Fibroblast of skin of scalp (primary cell): Measurements from ENCODE around the gene SETD5. TPM values are rescaled to one million over a fixed set of nuclear protein-coding genes. Genes with fewer than 3 reads are reported as not detected.

Experiments used
- DNase-seq: peaks from one replicate; pipeline ENCODE4 v3.0.0-alpha.2; 2013
- polyA plus RNA-seq, 2 experiments: library from polyadenylated mRNA; unstranded; fragments of 120-200 nt; gene quantifications; one replicate each; pipeline ENCODE4 v1.2.1, GENCODE V29; 2013; ENCODE audit not compliant: insufficient read length in 2 of 2

Gene SETD5, protein sequence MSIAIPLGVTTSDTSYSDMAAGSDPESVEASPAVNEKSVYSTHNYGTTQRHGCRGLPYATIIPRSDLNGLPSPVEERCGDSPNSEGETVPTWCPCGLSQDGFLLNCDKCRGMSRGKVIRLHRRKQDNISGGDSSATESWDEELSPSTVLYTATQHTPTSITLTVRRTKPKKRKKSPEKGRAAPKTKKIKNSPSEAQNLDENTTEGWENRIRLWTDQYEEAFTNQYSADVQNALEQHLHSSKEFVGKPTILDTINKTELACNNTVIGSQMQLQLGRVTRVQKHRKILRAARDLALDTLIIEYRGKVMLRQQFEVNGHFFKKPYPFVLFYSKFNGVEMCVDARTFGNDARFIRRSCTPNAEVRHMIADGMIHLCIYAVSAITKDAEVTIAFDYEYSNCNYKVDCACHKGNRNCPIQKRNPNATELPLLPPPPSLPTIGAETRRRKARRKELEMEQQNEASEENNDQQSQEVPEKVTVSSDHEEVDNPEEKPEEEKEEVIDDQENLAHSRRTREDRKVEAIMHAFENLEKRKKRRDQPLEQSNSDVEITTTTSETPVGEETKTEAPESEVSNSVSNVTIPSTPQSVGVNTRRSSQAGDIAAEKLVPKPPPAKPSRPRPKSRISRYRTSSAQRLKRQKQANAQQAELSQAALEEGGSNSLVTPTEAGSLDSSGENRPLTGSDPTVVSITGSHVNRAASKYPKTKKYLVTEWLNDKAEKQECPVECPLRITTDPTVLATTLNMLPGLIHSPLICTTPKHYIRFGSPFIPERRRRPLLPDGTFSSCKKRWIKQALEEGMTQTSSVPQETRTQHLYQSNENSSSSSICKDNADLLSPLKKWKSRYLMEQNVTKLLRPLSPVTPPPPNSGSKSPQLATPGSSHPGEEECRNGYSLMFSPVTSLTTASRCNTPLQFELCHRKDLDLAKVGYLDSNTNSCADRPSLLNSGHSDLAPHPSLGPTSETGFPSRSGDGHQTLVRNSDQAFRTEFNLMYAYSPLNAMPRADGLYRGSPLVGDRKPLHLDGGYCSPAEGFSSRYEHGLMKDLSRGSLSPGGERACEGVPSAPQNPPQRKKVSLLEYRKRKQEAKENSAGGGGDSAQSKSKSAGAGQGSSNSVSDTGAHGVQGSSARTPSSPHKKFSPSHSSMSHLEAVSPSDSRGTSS (N-terminal part only)
- 93.1 TPM for polyA plus RNA-seq (2013, experiment 1 of 2; ENCODE audit: insufficient read length)
- polyA plus RNA-seq (2013, experiment 2 of 2; ENCODE audit: insufficient read length), result 91.7 TPM

DNA sequence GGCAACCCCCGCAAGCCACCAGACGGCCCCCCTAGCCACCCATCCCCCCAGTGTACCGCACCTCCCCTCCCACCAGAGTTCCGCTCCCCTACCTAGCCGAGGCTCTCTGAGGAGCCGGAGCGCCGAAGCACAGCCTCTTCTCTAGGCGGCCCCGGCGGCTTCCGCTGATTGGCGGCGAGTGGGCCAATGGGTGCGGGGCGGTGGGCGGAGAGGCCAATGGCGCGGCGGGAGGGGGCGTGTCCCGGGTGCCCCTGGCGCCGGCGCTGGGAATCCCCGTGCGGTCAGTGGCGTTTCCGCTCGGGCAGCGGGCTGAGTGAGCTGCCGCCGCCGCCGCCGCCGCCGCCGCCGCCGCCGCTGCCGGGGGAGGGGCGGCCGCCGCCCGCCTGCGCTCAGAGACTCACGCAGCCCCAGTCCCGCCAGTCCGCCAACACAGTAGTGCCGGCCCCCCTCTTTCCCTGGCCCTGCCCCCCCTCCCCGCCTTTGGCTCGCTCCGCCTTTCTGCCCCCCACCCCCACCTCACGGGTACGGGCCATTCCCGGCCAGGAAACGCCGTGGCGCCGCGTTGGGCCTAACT lies at the start of gene SETD5:
Gene SETD5, plus strand, starts transcription at position 284 of the 574 bp plus-strand sequence. CDS start 31,324 bp downstream, outside the sequence.
- peak; percentile 99 for DNase-seq

DNA sequence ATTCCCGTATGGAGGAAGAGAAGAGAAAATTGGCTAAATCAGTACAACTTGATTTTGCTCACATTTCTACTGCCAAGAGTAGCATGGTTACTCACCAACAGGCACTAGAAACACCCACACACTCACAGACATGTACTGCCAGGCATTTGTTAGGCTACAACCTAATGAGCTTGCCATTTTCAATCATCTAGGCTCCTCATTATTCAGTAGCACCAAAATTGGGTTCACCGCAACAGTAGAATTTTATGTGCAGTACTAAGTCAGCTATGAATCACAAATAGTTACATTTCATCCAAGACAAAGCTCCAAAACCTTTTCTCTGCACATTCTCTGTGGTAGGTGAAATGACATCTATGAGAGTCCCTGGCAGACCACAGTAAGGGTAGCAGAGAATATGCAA lies 49.5 kb upstream of the SETD5 start:
- DNase-seq, result peak; percentile 20

DNA sequence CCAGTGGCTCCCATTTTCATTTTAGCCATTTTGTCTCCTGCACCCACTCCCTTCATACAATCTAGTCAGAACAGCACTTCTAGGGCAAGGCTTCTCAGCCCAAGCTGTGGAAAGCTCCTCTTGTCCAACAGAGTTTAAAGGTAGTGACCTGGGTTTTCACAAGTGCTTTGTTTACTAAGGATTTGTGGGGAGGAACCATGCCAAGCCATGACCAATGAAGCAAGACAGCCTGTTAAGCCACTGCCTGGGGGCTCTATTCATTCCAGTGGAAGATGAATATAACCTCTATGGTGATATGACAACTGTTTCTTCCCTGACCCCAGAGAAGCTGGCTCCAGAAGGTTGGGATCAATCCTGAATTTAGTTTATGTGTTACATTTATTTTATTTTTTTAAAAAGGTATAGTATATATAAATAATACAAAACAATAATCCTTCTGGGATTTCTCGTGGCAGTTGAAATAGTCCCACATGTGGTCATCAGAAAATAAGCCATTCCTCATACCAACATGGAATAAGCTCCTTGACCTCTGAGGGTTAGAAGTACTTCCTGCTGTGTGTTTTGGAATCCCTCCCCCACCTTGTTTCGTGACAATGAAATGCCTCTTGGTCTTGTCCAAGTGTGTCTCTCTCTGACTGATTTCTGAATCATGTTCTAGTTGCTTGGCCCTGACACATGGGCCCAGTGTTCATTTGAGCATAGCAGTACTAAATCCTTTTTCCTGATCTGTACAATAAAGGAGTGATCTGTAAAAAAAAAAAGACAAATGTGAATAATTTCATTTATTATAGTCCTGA lies 47.9 kb upstream of the SETD5 start:
- DNase-seq, result peak; percentile 82

DNA sequence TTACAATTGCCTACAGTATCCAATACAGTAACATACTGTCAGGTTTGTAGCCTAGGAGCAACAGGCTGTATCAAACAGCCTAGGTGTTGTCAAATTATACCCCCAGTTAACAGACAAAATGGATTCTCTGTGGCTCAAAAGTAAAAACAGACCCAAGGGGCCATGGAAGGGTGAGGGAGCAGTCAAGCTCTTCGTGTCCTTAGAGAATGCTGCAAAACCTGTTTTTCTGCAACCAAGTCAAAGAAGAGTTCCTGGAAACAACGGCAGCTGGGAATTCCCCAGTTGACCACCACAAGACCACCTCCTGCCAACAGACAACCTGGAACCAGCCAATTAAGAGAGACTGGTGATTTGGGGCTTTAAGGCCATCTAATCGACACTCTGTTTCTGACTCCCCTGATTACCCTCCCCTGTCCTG lies 45.7 kb upstream of the SETD5 start:
- DNase-seq, result no peak

DNA sequence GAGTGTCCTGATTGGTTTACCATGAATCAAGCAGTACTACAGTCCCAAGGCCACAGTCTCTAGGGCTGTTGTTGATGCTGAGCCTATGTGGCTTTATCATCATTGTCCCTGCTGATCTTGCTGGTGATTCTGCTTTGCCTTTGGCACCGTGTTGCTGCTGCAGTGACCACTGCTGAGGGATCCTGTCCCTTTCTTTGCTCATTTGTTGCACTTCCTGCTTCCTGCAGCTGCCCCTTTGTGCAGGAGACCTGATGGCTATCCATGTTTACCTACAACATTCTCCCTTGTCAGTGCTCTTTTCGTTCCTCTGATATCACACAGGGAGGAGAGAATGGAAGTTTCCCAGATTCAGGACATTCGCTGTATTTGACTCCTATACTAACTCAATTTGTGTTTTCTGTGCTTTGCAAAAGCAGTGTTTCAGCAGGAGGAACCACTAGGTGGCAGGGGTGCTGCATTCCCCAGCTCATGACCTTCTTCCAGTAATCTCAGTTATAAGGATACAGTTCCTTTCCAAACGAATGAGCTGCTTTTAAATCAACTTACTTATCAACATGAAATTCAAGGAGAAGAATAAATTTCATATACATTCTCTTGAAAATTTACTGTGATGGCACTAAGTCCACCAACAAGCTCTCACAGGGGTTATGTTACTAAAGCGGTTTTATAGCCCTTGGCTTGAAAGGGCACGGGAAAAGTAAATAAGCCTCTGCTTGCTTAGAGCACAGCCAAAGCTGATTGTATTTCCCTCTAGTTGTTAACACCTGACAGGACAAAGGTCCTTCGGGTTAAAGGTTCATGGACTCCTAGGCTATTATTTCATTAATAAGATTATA lies 44.3 kb upstream of the SETD5 start:
- DNase-seq, result peak; percentile 63

DNA sequence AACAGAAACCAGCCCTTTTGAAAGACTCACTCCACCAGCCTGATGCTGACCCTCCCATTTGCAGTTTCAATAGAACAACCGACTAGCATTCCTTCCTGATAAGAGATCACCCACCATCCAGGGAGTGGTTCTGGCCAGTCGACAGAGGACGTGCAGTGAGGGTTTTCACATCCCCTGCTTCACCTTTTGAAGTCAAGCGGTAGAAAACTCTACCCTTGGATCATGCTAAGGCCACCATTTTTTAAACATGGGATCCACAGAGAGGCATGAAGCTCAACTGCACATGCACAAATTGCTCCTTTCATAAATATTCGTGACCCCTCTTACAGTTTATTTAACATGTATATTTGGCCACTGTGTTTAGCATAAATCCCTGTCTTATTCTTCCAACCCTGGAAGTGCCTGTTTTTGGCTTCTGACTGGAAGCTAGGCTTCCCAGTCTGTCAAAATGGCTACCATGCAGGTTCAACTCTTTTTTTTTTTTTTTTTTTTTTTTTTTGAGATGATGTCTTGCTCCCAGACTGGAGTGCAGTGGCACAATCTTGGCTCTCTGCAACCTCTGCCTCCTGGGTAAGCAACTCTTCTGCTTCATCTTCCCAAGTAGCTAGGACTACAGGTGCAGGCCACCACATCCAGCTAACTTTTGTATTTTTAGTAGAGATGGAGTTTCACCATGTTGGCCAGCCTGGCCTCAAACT lies 35.6 kb upstream of the SETD5 start:
- DNase-seq, result no peak

DNA sequence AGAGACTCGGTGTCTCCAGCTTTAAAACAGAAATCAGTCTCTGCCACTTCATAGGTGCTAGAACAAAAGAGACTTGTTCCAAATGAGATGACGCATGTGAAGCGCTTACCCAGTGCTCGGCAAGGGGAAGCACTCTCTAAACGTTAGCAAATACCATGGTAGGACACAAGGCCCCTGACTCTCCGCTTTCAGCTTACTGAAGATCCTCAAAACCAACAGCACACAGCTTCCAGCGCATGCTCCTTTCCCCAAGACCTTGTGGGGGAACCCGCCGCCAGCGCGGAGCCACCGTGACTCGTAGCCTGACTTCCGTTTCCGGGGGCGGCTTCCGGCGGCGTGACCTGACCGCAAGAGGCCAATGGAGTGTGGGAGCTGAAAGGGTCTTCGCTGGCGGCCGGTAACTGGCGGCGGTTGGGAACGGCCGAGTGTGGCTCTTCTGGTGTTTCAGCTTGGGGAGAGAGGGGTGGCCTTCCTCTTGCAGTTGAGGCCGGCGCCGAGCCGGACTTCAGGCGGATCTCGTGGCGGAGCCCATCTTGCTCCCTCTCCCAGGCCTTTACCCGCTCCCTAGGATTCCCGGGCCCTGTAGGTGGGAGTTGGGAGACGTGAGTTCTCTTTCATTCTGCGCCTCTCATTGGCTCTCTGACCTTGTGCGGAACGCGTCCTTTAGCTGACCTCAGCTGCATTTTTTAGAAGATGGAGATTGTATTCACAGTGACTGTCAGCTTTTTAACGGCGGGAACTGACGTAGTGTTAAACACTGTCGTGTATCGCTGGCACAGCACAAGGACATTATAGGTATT lies 34.5 kb upstream of the SETD5 start, which contains the start of gene THUMPD3:
Gene THUMPD3, plus strand, starts transcription at position 324 of the 800 bp plus-strand sequence. CDS start 2,015 bp downstream, outside the sequence.
- peak; percentile 91 for DNase-seq

DNA sequence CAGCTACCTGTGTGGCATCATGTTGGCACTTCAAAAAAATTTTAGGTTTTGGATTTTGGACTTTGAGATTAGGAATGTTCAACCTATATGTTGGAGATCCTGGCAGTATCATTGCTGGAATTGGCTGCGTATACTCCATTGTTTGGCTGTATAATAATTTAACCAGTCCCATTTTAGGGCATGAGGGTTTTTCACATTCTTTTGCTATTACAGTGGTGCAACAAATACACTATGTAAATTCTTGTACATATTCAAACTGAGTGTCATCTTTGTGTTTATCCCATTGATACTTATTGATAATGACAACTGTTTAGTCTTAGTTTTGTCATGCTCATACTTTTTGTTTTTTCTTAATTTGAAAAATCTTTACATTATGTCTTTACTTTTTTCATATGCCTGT lies 27.9 kb upstream of the SETD5 start:
- no peak for DNase-seq

DNA sequence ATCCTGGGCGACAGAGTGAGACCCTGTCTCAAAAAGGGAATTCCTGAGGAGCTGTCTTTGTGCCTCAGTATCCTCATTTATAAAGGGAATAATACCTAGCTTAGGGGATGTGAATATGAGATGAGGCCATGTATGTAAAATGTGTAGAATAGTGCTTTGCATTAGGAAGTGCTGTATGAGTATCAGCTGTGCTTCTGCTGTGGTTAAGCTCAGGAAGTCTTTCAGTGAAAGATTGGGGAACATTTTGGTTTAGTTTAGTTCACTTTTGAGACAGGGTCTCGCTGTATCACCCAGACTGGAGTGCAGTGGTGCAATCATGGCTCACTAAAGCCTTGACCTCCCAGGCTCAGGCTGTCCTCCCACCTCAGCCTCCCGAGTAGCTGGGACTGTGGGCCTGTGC lies 23.9 kb upstream of the SETD5 start:
- DNase-seq, result no peak

DNA sequence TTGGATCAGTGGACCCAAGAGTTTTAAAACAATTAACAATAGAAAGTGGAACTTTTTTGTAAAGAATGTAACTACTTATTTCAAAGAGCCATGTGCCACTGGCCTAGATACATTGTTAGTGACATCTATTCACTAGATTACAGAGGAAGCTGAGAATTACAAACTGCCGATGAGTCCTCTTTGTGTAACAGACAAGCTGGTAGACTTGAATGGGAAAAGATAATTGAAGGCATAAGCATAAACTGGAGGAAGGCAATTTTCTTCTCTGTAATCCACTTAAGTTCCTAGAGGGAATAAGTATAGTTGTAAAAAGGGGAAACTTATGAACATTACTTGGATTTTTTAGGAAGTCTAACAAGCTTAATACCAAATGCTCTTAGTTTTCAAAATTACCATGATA lies 19.4 kb upstream of the SETD5 start:
- no peak for DNase-seq

DNA sequence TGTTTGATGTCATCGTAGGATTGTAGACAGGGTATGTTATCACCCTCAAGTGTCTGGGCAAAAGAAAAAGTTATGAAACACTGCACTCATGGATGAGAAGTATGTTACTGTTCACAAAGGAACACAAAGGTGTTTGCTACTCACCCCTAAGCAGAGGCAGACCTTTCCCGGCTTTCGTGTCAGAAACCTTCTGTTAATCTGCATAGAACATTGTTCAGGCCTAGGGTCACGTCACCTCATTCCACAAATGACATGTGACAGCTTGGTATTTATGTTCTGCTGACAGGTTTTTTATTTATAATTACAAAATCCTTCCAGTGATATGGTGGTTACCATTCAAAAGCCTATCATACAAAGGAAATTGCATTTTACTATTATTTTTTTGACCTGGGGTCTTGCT lies 18.1 kb upstream of the SETD5 start:
- no peak for DNase-seq

DNA sequence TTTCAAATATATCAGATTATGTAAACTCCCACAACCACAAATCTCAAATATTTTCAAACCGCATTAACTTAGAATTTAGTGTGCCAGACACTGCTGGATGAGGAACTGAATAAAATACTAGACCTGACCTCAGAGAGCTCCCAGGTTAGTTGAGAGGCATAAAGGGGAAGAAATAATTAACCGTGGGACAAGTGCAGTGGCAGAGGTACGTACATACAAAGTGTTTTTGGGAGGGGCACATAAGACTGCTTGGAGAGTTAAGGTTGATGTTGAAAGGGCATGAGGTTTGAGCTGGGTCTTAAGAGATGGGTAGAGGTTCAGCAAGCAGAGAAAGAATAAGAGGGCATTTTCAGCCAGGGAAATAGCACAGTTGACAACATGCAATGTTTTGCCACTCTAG lies 17.4 kb upstream of the SETD5 start:
- DNase-seq, result no peak

DNA sequence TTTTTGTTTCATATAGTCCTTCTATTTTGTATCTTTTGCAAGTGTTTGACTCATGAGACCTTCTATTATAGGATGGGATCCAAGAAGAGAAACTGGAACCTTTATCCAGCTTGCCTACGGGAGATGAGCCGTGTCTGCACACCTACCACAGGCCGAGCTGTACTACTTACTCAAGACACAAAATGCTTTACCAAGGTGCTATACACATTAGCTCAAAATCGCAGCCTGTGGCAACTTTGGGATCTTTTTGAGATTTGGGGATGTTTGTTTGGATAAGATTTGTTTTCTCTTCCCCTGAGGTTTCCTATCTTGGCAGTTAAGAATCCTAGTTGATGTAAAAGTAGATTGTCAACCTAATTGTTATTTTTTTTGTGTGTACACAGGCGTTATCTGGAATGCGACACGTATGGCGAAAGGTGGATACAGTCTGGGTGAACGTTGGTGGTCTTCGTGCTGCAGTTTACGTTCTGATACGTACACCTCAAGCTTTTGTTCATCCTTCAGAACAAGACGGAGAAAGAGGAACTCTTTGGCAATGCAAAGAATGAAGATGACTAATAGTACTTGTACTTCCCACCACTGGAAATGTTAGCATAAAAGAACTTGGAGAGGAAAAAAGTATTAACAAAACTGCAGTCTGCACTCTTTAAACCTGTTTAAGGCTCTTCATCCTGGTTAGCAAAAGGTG lies 13.1 kb upstream of the SETD5 start:
- peak; percentile 26 for DNase-seq

DNA sequence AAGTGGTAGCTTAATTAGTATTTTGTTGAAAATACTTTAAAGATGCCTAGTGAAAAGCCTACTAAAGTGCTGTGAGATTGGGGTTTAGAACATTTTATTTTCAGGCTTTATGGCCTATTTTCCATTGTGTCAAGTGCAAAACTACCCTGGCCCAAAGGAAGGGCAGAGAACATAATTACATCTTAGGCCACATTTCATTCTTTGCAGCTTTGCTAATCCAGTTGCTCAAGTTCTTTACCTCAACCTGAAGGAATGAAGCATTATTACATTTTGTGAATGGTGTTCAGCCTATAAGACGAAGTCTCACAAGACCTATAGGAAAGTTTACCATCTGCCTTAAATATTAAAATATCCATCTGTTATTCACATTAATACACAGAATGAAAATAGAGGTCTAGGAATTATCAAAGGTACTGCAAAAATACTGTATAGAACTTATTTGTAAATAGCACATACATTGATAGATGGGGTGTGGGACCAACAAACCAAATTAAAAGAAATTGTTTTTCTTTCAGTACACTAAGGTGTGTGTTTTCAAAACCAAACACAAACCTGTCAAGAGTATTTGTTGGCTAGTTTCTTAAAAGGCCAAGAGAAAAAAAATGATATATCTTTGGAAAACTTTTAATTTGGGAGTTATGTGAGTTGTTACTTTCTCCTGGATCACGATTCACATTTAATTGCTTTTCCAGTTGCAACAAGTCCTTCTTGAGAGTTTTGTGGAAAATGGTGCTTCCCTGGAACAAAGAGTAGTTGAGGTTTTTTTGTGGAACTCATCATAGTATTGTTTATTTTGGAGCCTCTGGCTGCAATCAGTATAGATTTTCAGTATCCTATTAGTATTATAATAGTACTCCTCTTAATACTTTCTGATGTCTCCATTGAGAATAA lies 12.0 kb upstream of the SETD5 start:
- DNase-seq, result no peak

DNA sequence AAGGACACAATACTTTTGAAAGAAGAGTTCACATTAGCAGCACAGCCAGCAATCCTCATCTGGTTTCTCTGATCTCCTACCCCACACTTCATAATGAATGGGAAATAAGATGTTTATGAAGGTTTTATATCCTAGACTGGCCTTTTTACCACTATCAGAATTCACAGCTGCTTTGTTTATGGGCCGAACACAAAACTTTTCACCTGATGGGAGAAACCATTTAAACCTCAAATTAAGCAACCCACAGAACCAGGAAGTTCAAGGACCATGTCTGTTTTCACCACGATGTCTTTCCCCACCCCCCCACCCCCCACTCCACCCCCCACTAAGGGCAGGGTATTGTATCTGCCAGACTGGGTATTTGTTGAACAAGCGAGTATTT lies 11.3 kb upstream of the SETD5 start:
- no peak for DNase-seq

DNA sequence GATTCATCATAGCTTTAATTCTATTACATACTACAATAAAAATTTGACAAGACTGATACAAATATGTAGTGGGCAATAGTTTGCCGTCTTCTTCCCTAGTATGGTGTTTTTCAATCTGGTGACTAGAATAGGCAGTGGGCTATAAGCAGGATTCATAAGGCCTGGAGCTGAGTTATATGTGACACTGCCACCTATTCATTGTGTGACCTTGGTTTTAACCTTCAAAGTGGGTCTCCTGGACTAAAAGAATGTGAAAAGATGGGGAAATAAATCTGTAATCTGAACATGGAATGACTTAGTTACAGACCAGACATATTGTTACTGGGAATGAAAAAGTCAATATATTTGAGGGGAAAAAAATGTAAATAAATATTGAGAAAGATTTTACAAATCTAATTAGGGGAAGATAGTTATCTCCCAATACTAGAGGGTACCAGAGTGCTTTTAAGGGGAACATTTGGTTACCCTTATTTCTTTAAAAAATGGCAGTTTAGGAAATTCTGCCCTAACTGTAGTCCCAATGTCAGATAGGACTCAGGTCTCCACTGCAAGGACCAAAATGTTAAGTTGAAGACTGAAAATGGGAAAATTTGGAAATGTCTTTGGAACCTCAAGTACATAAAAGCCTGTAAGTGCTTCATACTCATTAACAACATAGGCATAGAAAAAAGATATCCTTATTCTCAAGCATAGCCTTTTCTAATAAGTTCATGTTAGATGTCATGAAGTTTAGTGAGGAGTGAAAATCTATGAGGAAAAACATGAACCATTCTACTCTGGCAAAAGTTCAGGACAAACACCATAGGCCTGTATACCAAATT lies 10.7 kb upstream of the SETD5 start:
- DNase-seq, result no peak

DNA sequence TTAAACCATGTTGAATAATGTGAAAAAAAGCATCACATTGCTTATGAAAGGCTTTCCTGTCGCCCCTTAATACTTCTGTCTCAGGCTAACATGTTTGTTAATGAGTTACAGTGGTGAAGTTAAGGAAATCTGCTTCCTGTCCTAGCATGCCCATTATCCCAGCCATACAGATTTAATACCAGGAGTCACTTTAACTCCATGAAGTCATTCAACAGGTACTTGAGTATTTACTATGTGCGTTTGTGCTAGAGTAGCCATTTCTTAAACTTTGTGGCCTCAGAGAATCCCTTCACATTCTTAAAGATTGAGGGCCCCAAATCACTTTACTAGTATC lies 10.1 kb upstream of the SETD5 start:
- DNase-seq, result no peak
